ENCODE measurements around the gene WDR45B.
A peak's percentile ranks its signal among the peaks of the same experiment; 100 is the strongest.
"Not testable (repeated sequence)": the region's sequence is repeated elsewhere in the genome, so short reads cannot be mapped to it uniquely, and the experiment has no call there.

Gene WDR45B

GRCh38 chr17:82599674-82600661 lies 48.3 kb downstream of the WDR45B start:
- no peak for DNase-seq (ENCODE audit: low read depth in 2 of 2)

DNA sequence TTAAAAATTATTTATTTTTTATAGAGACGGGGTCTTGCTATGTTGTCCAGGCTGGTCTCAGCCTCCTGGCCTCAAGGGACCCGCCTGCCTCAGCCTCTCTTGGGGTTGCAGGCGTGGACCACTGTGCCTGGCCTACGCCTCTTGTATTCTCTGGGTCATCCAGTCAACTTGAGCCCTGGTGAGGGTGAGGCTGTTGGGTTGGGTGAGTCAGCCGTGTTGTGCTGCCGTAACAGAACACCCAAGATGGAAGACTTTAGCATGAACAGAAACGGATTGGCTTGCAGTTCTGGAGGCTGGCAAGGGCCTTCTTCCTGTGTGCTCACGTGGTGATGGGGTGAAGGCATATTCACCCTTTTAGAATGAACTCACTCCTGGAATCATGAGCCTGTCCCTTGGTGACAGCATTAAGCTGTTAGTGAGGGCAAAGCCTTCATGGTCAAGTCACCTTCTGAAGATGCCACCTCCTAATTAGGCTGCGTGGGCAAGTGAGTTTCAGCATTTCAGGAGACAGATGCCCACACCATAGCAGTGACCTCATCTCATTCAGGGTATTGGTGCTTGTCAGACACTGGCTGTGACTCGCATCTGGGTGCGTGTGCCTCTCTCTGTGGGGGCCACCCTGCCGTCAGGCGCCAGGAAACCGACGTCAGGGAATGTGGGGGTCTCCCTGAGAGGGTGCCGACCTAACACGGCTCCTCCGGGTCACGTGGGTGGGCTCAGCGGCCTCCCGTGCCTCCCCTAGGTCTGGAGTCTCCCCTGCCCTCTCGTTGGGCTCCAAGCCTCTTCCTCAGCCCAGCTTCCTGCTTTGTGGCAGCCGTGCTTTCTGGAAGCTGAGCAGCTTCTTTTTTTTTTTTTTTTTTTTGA lies 49.8 kb downstream of the WDR45B start:
- no peak for DNase-seq (ENCODE audit: low read depth in 2 of 2)

DNA sequence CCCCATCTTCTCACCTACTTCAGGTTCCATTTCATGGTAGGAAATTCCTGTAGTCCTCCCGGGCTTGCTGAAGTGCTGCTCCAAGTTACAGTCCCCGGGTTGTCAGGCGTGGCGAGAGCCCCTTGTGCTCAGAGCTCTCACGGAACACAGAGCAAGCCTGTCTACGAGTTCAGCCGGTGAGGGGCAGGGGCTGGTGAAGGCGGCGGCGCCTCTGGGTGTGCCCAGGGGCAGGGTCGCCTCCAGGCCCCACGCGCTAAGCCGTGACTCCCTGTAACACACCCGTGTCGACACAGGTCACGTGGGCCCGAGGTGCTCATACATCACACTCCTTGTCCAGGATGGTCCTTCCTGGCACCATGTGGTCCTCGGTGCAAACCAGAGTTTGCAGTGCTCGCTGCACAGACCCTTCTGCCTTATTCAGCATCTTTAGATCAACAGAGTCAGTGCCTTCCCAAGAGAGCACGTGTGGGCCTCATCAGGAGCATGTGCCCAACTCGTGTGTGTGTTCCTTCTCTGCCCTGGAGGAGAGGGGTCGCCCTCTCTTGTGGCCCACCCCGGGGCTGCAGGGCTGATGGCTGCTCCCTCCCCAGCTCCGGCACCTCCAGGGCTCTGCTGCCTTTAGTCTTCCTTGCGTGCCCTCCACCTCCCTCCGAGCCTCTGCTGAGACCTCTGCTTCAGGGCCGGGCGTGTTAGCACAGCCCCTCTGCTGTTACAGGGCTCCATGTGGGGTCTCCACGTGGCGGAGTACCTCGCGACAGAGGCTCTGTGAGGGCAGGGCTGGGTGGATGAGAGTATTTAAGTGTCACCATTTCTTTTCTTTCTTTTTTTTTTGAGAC lies 51.2 kb downstream of the WDR45B start:
- no peak for DNase-seq (ENCODE audit: low read depth in 2 of 2)

- DNase-seq (ENCODE audit: low read depth in 2 of 2) = no peak
Measured at GRCh38 chr17:82596296-82596695, 51.9 kb downstream of the WDR45B start.

DNA sequence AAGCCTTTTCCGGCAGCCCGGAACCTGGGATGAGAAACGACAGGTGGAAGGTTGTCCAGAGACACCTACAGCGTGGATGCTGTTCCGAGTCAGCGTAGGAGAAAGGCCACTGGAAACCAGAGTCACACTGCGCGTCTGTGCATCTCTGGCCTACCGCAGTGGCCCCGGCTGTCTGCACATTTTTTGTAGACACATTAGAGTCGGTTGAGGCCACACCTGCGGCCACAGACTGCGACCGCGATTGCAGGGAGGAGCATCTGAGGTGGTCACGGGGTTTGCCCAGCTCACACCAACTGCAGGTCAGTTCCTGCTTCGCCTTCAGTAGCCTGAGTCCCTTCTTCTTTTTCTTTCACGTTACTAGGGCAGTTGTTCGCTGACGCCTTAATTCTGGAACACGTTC lies 52.4 kb downstream of the WDR45B start:
- DNase-seq (ENCODE audit: low read depth in 2 of 2) = no peak

GRCh38 chr17:82594571-82594970 lies 53.7 kb downstream of the WDR45B start:
- DNase-seq (ENCODE audit: low read depth in 2 of 2) = no peak

- no peak for DNase-seq (ENCODE audit: low read depth in 2 of 2)
Measured at GRCh38 chr17:82593590-82594087, 54.6 kb downstream of the WDR45B start.

- DNase-seq (ENCODE audit: low read depth in 2 of 2) = peak; percentile 52 to 55
Measured at GRCh38 chr17:82592767-82593589, 55.3 kb downstream of the WDR45B start.

GRCh38 chr17:82592289-82592766 lies 55.9 kb downstream of the WDR45B start:
- no peak for DNase-seq (ENCODE audit: low read depth in 2 of 2)

- no peak for DNase-seq (ENCODE audit: low read depth in 2 of 2)
Measured at GRCh38 chr17:82590881-82591539, 57.2 kb downstream of the WDR45B start.

GRCh38 chr17:82590216-82590615 lies 58.0 kb downstream of the WDR45B start:
- no peak for DNase-seq (ENCODE audit: low read depth in 2 of 2)

DNA sequence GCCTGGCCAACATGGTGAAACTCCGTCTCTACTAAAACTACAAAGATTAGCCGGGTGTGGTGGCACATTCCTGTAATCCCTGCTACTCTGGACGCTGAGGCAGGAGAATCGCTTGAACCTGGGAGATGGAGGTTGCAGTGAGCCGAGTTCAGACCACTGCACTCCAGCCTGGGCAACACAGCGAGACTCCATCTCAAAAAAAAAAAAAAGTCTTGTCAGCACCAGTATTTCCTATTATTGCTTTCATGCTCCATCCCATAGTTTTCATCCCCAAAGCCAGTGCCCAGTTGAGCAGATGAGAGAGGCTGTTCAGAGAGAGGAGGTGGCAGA lies 58.4 kb downstream of the WDR45B start:
- DNase-seq (ENCODE audit: low read depth in 2 of 2) = no peak

DNA sequence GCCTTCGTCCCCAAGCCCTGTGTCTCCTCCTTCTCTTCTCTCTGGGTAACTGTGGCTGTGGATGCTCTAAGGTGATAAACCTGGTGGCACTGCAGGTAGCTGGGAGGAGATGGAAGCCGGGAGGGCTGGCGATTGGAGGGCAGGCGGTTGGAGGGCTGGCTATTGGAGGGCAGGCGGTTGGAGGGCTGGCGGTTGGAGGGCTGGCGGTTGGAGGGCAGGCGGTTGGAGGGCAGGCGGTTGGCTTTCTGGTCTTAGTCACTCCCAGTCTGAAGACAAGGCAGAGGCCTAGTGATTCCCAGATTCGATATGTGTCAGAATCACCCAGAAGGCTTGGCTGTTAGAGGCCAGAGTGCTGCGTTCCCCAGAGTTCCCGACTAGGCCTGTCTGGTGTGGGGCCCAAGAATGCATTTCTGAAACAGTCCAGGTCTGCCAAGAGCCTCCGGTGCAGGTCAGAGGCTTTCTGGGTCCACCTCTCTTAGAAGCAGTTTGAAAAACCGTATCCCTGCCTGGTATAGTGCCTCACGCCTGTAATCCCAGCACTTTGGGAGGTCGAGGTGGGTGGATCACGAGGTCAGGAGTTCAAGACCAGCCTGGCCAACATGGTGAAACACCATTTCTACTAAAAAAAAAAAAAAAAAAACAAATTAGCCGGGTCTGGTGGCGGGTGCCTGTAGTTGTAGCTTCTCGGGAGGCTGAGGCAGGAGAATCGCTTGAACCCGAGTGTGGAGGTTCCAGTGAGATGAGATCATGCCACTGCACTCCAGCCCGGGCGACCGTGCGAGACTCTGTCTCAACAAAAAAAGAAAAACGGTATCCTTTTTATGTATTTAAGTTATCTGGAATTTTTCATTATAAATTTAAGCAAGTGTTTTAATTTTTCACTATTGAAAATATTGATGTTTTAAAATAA lies 59.7 kb downstream of the WDR45B start:
- no peak for DNase-seq (ENCODE audit: low read depth in 2 of 2)

- no peak for DNase-seq (ENCODE audit: low read depth in 2 of 2)
Measured at GRCh38 chr17:82587234-82588086, 60.8 kb downstream of the WDR45B start.

- DNase-seq (ENCODE audit: low read depth in 2 of 2) = no peak
Measured at GRCh38 chr17:82586576-82587233, 61.5 kb downstream of the WDR45B start.

DNA sequence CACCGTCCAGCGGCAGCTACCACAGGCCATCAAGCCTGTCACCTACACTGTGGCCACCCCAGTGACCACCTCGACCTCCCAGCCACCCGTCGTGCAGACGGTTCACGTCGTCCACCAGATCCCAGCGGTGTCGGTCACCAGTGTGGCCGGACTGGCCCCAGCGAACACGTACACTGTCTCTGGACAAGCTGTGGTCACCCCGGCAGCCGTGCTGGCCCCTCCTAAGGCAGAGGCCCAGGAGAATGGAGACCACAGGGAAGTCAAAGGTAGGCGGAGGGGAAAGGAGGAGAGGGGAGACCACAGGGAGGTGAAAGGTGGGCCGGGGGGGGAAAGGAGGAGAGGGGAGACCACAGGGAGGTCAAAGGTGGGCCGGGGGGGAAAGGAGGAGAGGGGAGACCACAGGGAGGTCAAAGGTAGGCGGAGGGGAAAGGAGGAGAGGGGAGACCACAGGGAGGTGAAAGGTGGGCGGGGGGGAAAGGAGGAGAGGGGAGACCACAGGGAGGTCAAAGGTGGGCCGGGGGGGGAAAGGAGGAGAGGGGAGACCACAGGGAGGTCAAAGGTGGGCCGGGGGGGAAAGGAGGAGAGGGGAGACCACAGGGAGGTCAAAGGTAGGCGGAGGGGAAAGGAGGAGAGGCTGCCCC lies 62.2 kb downstream of the WDR45B start:
- not testable (repeated sequence) for DNase-seq (ENCODE audit: low read depth in 2 of 2)

- no peak for DNase-seq (ENCODE audit: low read depth in 2 of 2)
Measured at GRCh38 chr17:82583720-82584234, 64.5 kb downstream of the WDR45B start.

All from fibroblast of skin of left biceps (primary cell).